CD4-positive, CD25-positive, alpha-beta regulatory T cell (primary cell): ENCODE data around the gene ALAD. TPM values are rescaled to one million over a fixed set of nuclear protein-coding genes. Genes with fewer than 3 reads are reported as not detected.

Experiments used
- ATAC-seq, 2 donors: fragments of 150-1000 bp; cut with Tn5 transposase; one replicate each; pipeline ENCODE4 v1.10.0; 2021; ENCODE audit warnings: low read depth in 2 of 2, moderate number of reproducible peaks in 2 of 2, moderate library complexity in 1 of 2
- DNase-seq, 3 donors: peaks; one replicate each; pipeline versions ENCODE4 v3.0.0 to v3.0.0-alpha.2; 2012 to 2022; ENCODE audit warnings: mixed read lengths in 1 of 3
- H3K27ac ChIP-seq: one replicate; pipeline ENCODE4 v1.7.0; 2013; ENCODE audit warnings: mild to moderate bottlenecking, low read length; ENCODE audit not compliant: insufficient read depth, poor library complexity, severe bottlenecking
- H3K27me3 ChIP-seq: one replicate; pipeline ENCODE4 v1.7.0; 2013; ENCODE audit warnings: low read length; ENCODE audit not compliant: control insufficient read depth, insufficient read depth
- H3K36me3 ChIP-seq: one replicate; pipeline ENCODE4 v1.7.0; 2013; ENCODE audit warnings: mild to moderate bottlenecking, low read length, moderate library complexity; ENCODE audit not compliant: control insufficient read depth, insufficient read depth
- H3K4me1 ChIP-seq: 2 replicates; pipeline ENCODE4 v1.7.0; 2013; ENCODE audit warnings: mild to moderate bottlenecking, low read length; ENCODE audit not compliant: insufficient read depth, control insufficient read depth, poor library complexity, severe bottlenecking
- H3K4me3 ChIP-seq: one replicate; pipeline ENCODE4 v1.7.0; 2013; ENCODE audit warnings: low read depth, mild to moderate bottlenecking, low read length, moderate library complexity
- H3K9me3 ChIP-seq, 2 experiments: 1 replicate in 1 of 2; 2 replicates in 1 of 2; pipeline ENCODE4 v1.7.0; 2013; ENCODE audit warnings: low read length in 2 of 2, mild to moderate bottlenecking in 1 of 2, moderate library complexity in 1 of 2; ENCODE audit not compliant: control insufficient read depth in 2 of 2
- H3K27ac Mint-ChIP-seq, 3 donors: one replicate each; pipeline ENCODE4 v1.8.0; 2020 to 2022; ENCODE audit warnings: mild to moderate bottlenecking in 3 of 3, mixed read lengths in 3 of 3, moderate library complexity in 2 of 3
- H3K27me3 Mint-ChIP-seq: one replicate; pipeline ENCODE4 v1.8.0; 2022; ENCODE audit warnings: mild to moderate bottlenecking, mixed read lengths
- H3K36me3 Mint-ChIP-seq: one replicate; pipeline ENCODE4 v1.8.0; 2020; ENCODE audit warnings: mixed read lengths
- H3K4me1 Mint-ChIP-seq, 4 donors: one replicate each; pipeline ENCODE4 v1.8.0; 2020 to 2022; ENCODE audit warnings: mixed read lengths in 4 of 4, mild to moderate bottlenecking in 1 of 4
- H3K4me3 Mint-ChIP-seq, 4 donors: one replicate each; pipeline ENCODE4 v1.8.0; 2020 to 2022; ENCODE audit warnings: mild to moderate bottlenecking in 4 of 4, mixed read lengths in 4 of 4, moderate library complexity in 3 of 4
- H3K9me3 Mint-ChIP-seq, 7 donors: one replicate each; pipeline ENCODE4 v1.8.0; 2020 to 2022; ENCODE audit warnings: mixed read lengths in 7 of 7, mild to moderate bottlenecking in 3 of 7, moderate library complexity in 2 of 7
- polyA plus RNA-seq, 4 donors: library from polyadenylated mRNA; unstranded; fragments of 300-500 nt; fragmentation: Illumina TruSeq; gene quantifications; one replicate each; pipeline ENCODE4 v1.2.3, GENCODE V29; 2021
- total RNA-seq: library from RNA; stranded (reverse); gene quantifications from one replicate; pipeline ENCODE4 v1.2.3, GENCODE V29; 2022

ALAD gene
- total and polyA plus RNA-seq, 5 donors from 2014 or later, result 20.3 to 27.8 (median 21.8) TPM

GRCh38 chr9:113428062-113428615, 27.1 kb upstream of the ALAD start:
- no peak overlapping the region for H3K27ac Mint-ChIP-seq
- Histone ChIP-seq H3K4me1 (no peaks in the 10 kb centered on the region), H3K27ac (no peak overlapping the region), H3K9me3 (no peaks in the 10 kb centered on the region), H3K4me3 (no peak overlapping the region), H3K36me3 (no peaks in the 10 kb centered on the region), H3K27me3 (no peaks in the 10 kb centered on the region)
- DNase-seq (no peak), ATAC-seq (no peak)
- peaks cover 0 to 1% (median 0%) of the 10 kb centered on the region in 7 donors for H3K9me3 Mint-ChIP-seq
- no peaks in the 10 kb centered on the region for H3K36me3 Mint-ChIP-seq
- H3K4me1 Mint-ChIP-seq, result no peaks in the 10 kb centered on the region
- no peak overlapping the region for H3K4me3 Mint-ChIP-seq
- peaks cover 25% of the 10 kb centered on the region for H3K27me3 Mint-ChIP-seq

GRCh38 chr9:113427629-113428028, 26.5 kb upstream of the ALAD start:
- Histone ChIP-seq H3K36me3 (no peaks in the 10 kb centered on the region), H3K27ac (no peak overlapping the region), H3K9me3 (no peaks in the 10 kb centered on the region), H3K27me3 (no peaks in the 10 kb centered on the region), H3K4me3 (no peak overlapping the region), H3K4me1 (no peaks in the 10 kb centered on the region)
- Mint-ChIP-seq H3K27ac (no peak overlapping the region), H3K36me3 (no peaks in the 10 kb centered on the region), H3K4me3 (no peak overlapping the region), H3K27me3 (peaks cover 22% of the 10 kb centered on the region), H3K4me1 (no peaks in the 10 kb centered on the region), H3K9me3 (peaks cover 0 to 1% (median 0%) of the 10 kb centered on the region in 7 donors)
- ATAC-seq (no peak), DNase-seq (no peak)

- no peaks in the 10 kb centered on the region for H3K9me3 Mint-ChIP-seq
- no peak for ATAC-seq
- no peaks in the 10 kb centered on the region for H3K4me1 Mint-ChIP-seq
- DNase-seq, result no peak
- H3K36me3 Mint-ChIP-seq, result no peaks in the 10 kb centered on the region
- no peaks in the 10 kb centered on the region for H3K9me3 ChIP-seq
- no peak overlapping the region for H3K4me3 ChIP-seq
- no peak overlapping the region for H3K27ac ChIP-seq
- no peaks in the 10 kb centered on the region for H3K4me1 ChIP-seq
- no peak overlapping the region for H3K4me3 Mint-ChIP-seq
- H3K27me3 ChIP-seq, result no peaks in the 10 kb centered on the region
- H3K36me3 ChIP-seq, result no peaks in the 10 kb centered on the region
- peaks cover 17% of the 10 kb centered on the region for H3K27me3 Mint-ChIP-seq
- H3K27ac Mint-ChIP-seq, result no peak overlapping the region
Observed at GRCh38 chr9:113426701-113427100, 25.6 kb upstream of the ALAD start.

- ATAC-seq, result no peak
- no peak for DNase-seq
- H3K36me3 Mint-ChIP-seq, result no peaks in the 10 kb centered on the region
- H3K27ac ChIP-seq, result no peak overlapping the region
- H3K9me3 Mint-ChIP-seq, result no peaks in the 10 kb centered on the region
- no peaks in the 10 kb centered on the region for H3K27me3 ChIP-seq
- no peaks in the 10 kb centered on the region for H3K4me1 Mint-ChIP-seq
- H3K4me3 Mint-ChIP-seq, result no peak overlapping the region
- H3K27ac Mint-ChIP-seq, result no peak overlapping the region
- H3K9me3 ChIP-seq, result no peaks in the 10 kb centered on the region
- H3K27me3 Mint-ChIP-seq, result peaks cover 13% of the 10 kb centered on the region
- H3K4me1 ChIP-seq, result no peaks in the 10 kb centered on the region
- H3K36me3 ChIP-seq, result no peaks in the 10 kb centered on the region
- H3K4me3 ChIP-seq, result no peak overlapping the region
Observed at GRCh38 chr9:113425072-113425471, 24.0 kb upstream of the ALAD start.

GRCh38 chr9:113421726-113422125, 20.6 kb upstream of the ALAD start:
- Histone ChIP-seq H3K27ac (no peak overlapping the region), H3K36me3 (no peaks in the 10 kb centered on the region), H3K4me1 (no peaks in the 10 kb centered on the region), H3K4me3 (no peak overlapping the region), H3K9me3 (no peaks in the 10 kb centered on the region), H3K27me3 (no peaks in the 10 kb centered on the region)
- no peaks in the 10 kb centered on the region for H3K36me3 Mint-ChIP-seq
- no peak overlapping the region for H3K27ac Mint-ChIP-seq
- peaks cover 13% of the 10 kb centered on the region for H3K27me3 Mint-ChIP-seq
- ATAC-seq (no peak), DNase-seq (no peak)
- H3K4me3 Mint-ChIP-seq, result no peak overlapping the region
- H3K4me1 Mint-ChIP-seq, result no peaks in the 10 kb centered on the region
- no peaks in the 10 kb centered on the region for H3K9me3 Mint-ChIP-seq

- H3K36me3 ChIP-seq, result no peaks in the 10 kb centered on the region
- Mint-ChIP-seq H3K27me3 (no peaks in the 10 kb centered on the region), H3K27ac (no peak overlapping the region), H3K9me3 (no peaks in the 10 kb centered on the region), H3K36me3 (no peaks in the 10 kb centered on the region), H3K4me1 (no peaks in the 10 kb centered on the region), H3K4me3 (no peak overlapping the region)
- H3K9me3 ChIP-seq, result no peaks in the 10 kb centered on the region
- no peak overlapping the region for H3K27ac ChIP-seq
- ATAC-seq (no peak), DNase-seq (peak in 1 of 3 donors; percentile 9)
- H3K4me3 ChIP-seq, result no peak overlapping the region
- H3K4me1 ChIP-seq, result no peaks in the 10 kb centered on the region
- no peaks in the 10 kb centered on the region for H3K27me3 ChIP-seq
Observed at GRCh38 chr9:113417370-113417769, 16.3 kb upstream of the ALAD start.

- Mint-ChIP-seq H3K27me3 (no peaks in the 10 kb centered on the region), H3K36me3 (no peaks in the 10 kb centered on the region), H3K4me3 (no peak overlapping the region), H3K27ac (no peak overlapping the region), H3K4me1 (no peaks in the 10 kb centered on the region), H3K9me3 (no peaks in the 10 kb centered on the region)
- Histone ChIP-seq H3K4me1 (peaks cover 3% of the 10 kb centered on the region), H3K36me3 (no peaks in the 10 kb centered on the region), H3K4me3 (no peak overlapping the region), H3K27ac (no peak overlapping the region), H3K27me3 (no peaks in the 10 kb centered on the region), H3K9me3 (no peaks in the 10 kb centered on the region)
- ATAC-seq (no peak), DNase-seq (no peak)
Observed at GRCh38 chr9:113416149-113416721, 15.2 kb upstream of the ALAD start.

- H3K4me1 ChIP-seq, result peaks cover 14% of the 10 kb centered on the region
- H3K4me1 Mint-ChIP-seq, result peaks cover 5 to 40% (median 27%) of the 10 kb centered on the region in 4 donors
- H3K27me3 Mint-ChIP-seq, result peaks cover 5% of the 10 kb centered on the region
- H3K9me3 ChIP-seq, result no peaks in the 10 kb centered on the region
- H3K27ac Mint-ChIP-seq, result peak within 1 kb of the TSS; percentile 99
- DNase-seq, result peak; percentile 89 to 98 (median 95)
- peaks cover 19% of the 10 kb centered on the region for H3K36me3 Mint-ChIP-seq
- peak within 1 kb of the TSS; percentile 100 for H3K4me3 ChIP-seq
- H3K4me3 Mint-ChIP-seq, result peak within 1 kb of the TSS; percentile 97 to 99 (median 98)
- peak within 1 kb of the TSS; percentile 92 for H3K27ac ChIP-seq
- ATAC-seq, result peak; percentile 91
- H3K27me3 ChIP-seq, result no peaks in the 10 kb centered on the region
- H3K36me3 ChIP-seq, result peaks cover 7% of the 10 kb centered on the region
- peaks cover 0 to 2% (median 0%) of the 10 kb centered on the region in 7 donors for H3K9me3 Mint-ChIP-seq
Observed at GRCh38 chr9:113410207-113410864, 9.3 kb upstream of the ALAD start, which contains the start of the genes C9orf43 and POLE3. Gene C9orf43, plus strand, starts transcription at chr9:113410747. Its CDS starts 2,747 bp downstream, at chr9:113413494. Gene POLE3, minus strand, starts transcription at chr9:113410675. Its CDS starts 382 bp downstream, at chr9:113410293.
